ENCODE results near the gene SLC37A1. TPM values are rescaled to one million over a fixed set of nuclear protein-coding genes. Genes with fewer than 3 reads are reported as not detected.

The SLC37A1 gene
- total RNA-seq, 4 donors from 2014 or later, result 10.7 to 21.1 (median 14.0) TPM

DNA sequence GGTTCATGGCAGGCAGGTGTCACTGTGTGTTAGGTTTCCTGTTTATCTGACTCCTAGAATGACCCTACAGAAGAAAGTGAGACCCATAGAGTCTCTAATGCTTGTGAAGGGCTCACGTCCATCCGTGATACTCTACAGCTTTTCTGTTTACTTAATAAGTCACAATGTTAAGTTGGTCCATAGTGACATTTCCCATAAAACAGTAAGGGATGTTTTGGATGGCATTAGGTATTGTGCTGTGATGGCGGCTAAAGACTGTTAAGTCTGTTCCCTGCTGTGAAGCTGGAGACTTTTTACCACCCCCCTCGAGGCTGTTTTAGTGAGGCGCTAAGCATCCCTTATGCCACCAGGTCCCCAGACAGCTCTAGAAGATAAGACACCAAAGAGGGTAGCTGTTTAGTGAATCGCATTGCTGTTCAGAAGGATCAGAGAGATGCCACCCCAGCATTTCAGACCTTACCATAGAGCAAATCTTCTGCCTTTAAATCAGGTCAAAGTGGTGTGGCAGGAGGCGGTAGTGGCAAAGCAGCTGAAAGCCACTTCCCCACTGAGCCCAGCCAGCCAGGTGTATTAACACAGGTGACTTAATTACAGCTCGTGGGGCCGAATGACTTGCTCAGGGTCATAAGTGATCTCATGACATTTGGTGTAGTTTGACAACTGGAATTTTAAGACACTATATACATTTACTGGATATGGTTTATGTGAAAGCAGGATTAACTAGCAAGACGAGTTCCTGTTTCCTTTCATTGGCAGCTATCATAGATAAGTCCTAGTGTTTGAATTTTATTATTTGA, 25.0 kb downstream of the SLC37A1 start:
- peaks cover 0 to 8% (median 0%) of the 10 kb centered on the region in 3 donors for H3K4me1 ChIP-seq
- 71 to 76% methylated on average over 10 of the region's 10 CpGs for WGBS, 2 donors
- H3K27ac ChIP-seq, result no peak overlapping the region
- H3K27me3 ChIP-seq, result no peaks in the 10 kb centered on the region
- no peak for TF ChIP-seq POLR2A (IDR thresholded peaks at IDR 0.05)
- TF ChIP-seq, protein P1, sequence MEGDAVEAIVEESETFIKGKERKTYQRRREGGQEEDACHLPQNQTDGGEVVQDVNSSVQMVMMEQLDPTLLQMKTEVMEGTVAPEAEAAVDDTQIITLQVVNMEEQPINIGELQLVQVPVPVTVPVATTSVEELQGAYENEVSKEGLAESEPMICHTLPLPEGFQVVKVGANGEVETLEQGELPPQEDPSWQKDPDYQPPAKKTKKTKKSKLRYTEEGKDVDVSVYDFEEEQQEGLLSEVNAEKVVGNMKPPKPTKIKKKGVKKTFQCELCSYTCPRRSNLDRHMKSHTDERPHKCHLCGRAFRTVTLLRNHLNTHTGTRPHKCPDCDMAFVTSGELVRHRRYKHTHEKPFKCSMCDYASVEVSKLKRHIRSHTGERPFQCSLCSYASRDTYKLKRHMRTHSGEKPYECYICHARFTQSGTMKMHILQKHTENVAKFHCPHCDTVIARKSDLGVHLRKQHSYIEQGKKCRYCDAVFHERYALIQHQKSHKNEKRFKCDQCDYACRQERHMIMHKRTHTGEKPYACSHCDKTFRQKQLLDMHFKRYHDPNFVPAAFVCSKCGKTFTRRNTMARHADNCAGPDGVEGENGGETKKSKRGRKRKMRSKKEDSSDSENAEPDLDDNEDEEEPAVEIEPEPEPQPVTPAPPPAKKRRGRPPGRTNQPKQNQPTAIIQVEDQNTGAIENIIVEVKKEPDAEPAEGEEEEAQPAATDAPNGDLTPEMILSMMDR (IDR thresholded peaks at IDR 0.05), result no peak
- H3K36me3 ChIP-seq, result peaks cover 0 to 83% (median 5%) of the 10 kb centered on the region in 3 donors
- intact Hi-C loops (cut with DNase I), result loop anchor here (10.0 kb wide), 1 partner anchor 204 kb away; no protein-coding TSS in a partner anchor
- no peaks in the 10 kb centered on the region for H3K9me3 ChIP-seq
- DNase-seq, result no peak
- no peak overlapping the region for H3K4me3 ChIP-seq

DNA sequence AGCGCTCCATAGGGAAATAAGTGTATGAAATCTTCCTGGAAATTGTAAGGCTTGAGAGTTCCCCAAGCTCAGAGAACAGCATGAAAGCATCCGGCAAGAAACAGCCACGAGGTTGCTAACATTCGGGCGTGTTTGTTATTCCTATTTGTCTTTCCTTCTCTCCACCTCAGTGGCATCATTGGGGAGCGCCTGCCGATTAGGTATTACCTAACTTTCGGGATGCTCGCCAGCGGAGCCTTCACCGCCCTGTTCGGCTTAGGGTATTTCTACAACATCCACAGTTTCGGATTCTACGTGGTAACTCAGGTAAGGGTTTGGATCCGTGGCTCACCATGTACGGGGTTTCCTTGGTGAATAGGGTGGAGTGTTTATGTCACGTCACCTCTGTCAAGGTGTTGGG, 25.7 kb downstream of the SLC37A1 start:
- no peak for TF ChIP-seq POLR2A (IDR thresholded peaks at IDR 0.05)
- TF ChIP-seq, protein P1 (IDR thresholded peaks at IDR 0.05), result no peak
- H3K27me3 ChIP-seq, result no peaks in the 10 kb centered on the region
- WGBS, 2 donors, result 84 to 88% methylated on average over 14 to 17 of the region's 17 CpGs
- no peak overlapping the region for H3K27ac ChIP-seq
- no peaks in the 10 kb centered on the region for H3K9me3 ChIP-seq
- intact Hi-C loops (cut with DNase I), result loop anchor here (10.0 kb wide), 1 partner anchor 205 kb away; no protein-coding TSS in a partner anchor
- H3K4me3 ChIP-seq, result no peak overlapping the region
- DNase-seq, result no peak
- peaks cover 0 to 8% (median 0%) of the 10 kb centered on the region in 3 donors for H3K4me1 ChIP-seq
- peaks cover 0 to 85% (median 5%) of the 10 kb centered on the region in 3 donors for H3K36me3 ChIP-seq

DNA sequence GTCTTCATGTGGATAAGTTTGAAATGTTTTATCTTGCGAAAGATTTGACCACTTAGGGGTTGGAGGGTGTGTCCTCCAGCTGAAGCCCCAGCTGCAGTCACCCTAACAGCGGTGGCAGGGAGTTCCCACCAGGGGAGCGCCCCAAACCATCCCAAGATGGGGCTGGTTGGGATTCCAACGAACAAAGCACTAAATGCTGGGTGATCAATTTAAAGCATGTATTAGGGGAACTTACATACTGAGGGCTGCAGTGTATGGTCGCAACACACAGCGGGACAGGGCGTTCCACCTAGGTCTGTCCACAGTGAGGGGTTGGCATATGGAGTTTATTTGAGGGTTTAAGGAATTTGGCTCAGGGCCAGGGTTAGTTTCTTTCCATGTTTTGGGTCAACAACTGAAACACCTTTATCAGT, 26.3 kb downstream of the SLC37A1 start:
- H3K27me3 ChIP-seq, result no peaks in the 10 kb centered on the region
- DNase-seq, result no peak
- no peaks in the 10 kb centered on the region for H3K9me3 ChIP-seq
- TF ChIP-seq, protein P1 (IDR thresholded peaks at IDR 0.05), result peak in 1 of 6 experiments; percentile 18
- no peak for TF ChIP-seq POLR2A (IDR thresholded peaks at IDR 0.05)
- 76 to 97% methylated on average over 4 to 5 of the region's 7 CpGs for WGBS, 2 donors
- H3K36me3 ChIP-seq, result peaks cover 0 to 85% (median 5%) of the 10 kb centered on the region in 3 donors
- H3K4me1 ChIP-seq, result peaks cover 0 to 8% (median 0%) of the 10 kb centered on the region in 3 donors
- H3K4me3 ChIP-seq, result no peak overlapping the region
- intact Hi-C loops (cut with DNase I), result loop anchor here (10.0 kb wide), 1 partner anchor 205 kb away; no protein-coding TSS in a partner anchor
- no peak overlapping the region for H3K27ac ChIP-seq

DNA sequence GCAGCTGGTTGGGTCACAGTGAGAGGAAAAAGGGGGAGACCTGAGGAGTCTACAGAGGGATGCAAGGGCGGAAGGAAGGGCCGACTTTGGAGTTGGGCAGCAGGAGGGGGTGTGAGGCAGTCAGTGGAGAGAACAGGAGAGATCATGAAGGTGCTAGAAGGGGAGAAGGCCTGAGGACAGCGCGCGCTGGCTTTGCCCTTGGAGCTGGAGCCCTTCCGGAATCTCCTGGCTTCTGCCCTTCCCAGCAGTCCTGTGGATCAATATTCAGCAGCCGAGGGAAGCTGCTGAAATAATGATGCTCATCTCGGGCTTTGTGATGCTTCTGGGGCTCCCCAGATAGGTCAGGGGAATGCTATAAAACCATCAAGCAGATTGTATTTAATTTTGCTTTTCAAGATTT, 26.7 kb downstream of the SLC37A1 start:
- intact Hi-C loops (cut with DNase I), result no loop called here
- no peak for TF ChIP-seq POLR2A (IDR thresholded peaks at IDR 0.05)
- TF ChIP-seq, protein P1 (IDR thresholded peaks at IDR 0.05), result no peak
- H3K27me3 ChIP-seq, result no peaks in the 10 kb centered on the region
- DNase-seq, result no peak
- no peaks in the 10 kb centered on the region for H3K9me3 ChIP-seq
- H3K27ac ChIP-seq, result no peak overlapping the region
- 80 to 92% methylated on average over 6 to 8 of the region's 8 CpGs for WGBS, 2 donors
- H3K4me1 ChIP-seq, result peaks cover 0 to 5% (median 0%) of the 10 kb centered on the region in 3 donors
- no peak overlapping the region for H3K4me3 ChIP-seq
- peaks cover 0 to 85% (median 5%) of the 10 kb centered on the region in 3 donors for H3K36me3 ChIP-seq

DNA sequence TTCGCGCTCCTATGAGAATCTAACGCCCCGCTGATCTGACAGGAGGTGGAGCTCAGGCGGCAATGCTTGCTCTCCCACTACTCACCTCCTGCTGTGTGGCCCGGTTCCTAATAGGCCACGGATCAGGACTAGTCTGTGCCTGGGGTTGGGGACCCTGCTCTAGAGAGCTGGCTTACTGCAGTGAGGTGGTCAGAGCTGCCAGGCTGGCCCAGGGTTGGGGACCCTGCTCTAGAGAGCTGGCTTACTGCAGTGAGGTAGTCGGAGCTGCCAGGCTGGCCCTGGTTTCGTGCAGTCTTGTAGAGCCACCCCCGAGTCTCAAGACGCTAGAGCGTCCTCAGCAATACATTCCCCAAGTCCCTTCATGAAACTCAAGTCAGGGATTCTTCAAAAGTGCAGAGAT, 27.5 kb downstream of the SLC37A1 start:
- DNase-seq, result no peak
- Histone ChIP-seq H3K36me3 (peaks cover 0 to 85% (median 5%) of the 10 kb centered on the region in 3 donors), H3K27me3 (no peaks in the 10 kb centered on the region), H3K9me3 (no peaks in the 10 kb centered on the region), H3K4me3 (no peak overlapping the region), H3K4me1 (no peaks in the 10 kb centered on the region), H3K27ac (no peak overlapping the region)
- 85% methylated on average over 8 of the region's 12 CpGs; no CpG with 5 or more reads in 1 of the 2 donors for WGBS, 2 donors
- intact Hi-C loops (cut with DNase I), result no loop called here
- TF ChIP-seq, protein P1 (IDR thresholded peaks at IDR 0.05), result no peak
- no peak for TF ChIP-seq POLR2A (IDR thresholded peaks at IDR 0.05)
